ENCODE measurements around the gene SP2.

GRCh38 chr17:47948706-47949196 is 52.7 kb downstream of the SP2 start:
- TF ChIP-seq CTCF (conservative IDR thresholded peaks at IDR 0.05 in 1 of 2, IDR thresholded peaks at IDR 0.05 in 1 of 2; ENCODE audit: low read depth in 1 of 2, low read length in 2 of 2) (no peak), EZH2 (IDR thresholded peaks at IDR 0.05; ENCODE audit: low read length, missing control alignments) (no peak)
